Stimulated activated CD8-positive, alpha-beta memory T cell treated with anti-CD3 and anti-CD28 coated beads, Interleukin-2, amount 100 ng/mL, for 48 hours (primary cell): ENCODE results near the gene FAM50B.

ENCODE experiments used
- DNase-seq, 2 donors: peaks; one replicate each; pipeline ENCODE4 v3.0.0-alpha.2; 2020; ENCODE audit warnings: low read depth in 2 of 2

Gene FAM50B

GRCh38 chr6:3819161-3820110, 29.7 kb upstream of the FAM50B start:
- no peak for DNase-seq

- DNase-seq: no peak
These were observed 28.6 kb upstream of the FAM50B start for GRCh38 chr6:3820563-3820962.

GRCh38 chr6:3822747-3823445, 26.3 kb upstream of the FAM50B start:
- DNase-seq: no peak

- no peak for DNase-seq
These were observed 25.5 kb upstream of the FAM50B start for GRCh38 chr6:3823671-3824070.

- no peak for DNase-seq
These were observed 23.8 kb upstream of the FAM50B start for GRCh38 chr6:3825331-3825831.

GRCh38 chr6:3825851-3826581, 23.2 kb upstream of the FAM50B start:
- DNase-seq: no peak

- DNase-seq: no peak
These were observed 19.9 kb upstream of the FAM50B start for GRCh38 chr6:3829285-3829684.

GRCh38 chr6:3830806-3831205, 18.4 kb upstream of the FAM50B start:
- DNase-seq: no peak

- no peak for DNase-seq
These were observed 17.2 kb upstream of the FAM50B start for GRCh38 chr6:3831761-3832530.

GRCh38 chr6:3835055-3835731, 14.0 kb upstream of the FAM50B start:
- no peak for DNase-seq

- DNase-seq: no peak
These were observed 13.4 kb upstream of the FAM50B start for GRCh38 chr6:3835785-3836184.

GRCh38 chr6:3836566-3836965, 12.6 kb upstream of the FAM50B start:
- DNase-seq: no peak

- DNase-seq: no peak
These were observed 11.4 kb upstream of the FAM50B start for GRCh38 chr6:3837781-3838180.

GRCh38 chr6:3838992-3839867, 9.9 kb upstream of the FAM50B start:
- DNase-seq: no peak

- DNase-seq: no peak
These were observed 8.1 kb upstream of the FAM50B start for GRCh38 chr6:3841066-3841454.

- DNase-seq: no peak
These were observed 7.2 kb upstream of the FAM50B start for GRCh38 chr6:3841711-3842565.

GRCh38 chr6:3843379-3844096, 5.6 kb upstream of the FAM50B start:
- no peak for DNase-seq

GRCh38 chr6:3844097-3844463, 5.1 kb upstream of the FAM50B start:
- DNase-seq: no peak
